Fibroblast of the aortic adventitia (primary cell): Measurements from ENCODE around the gene ELAVL2. TPM values are rescaled to one million over a fixed set of nuclear protein-coding genes. Genes with fewer than 3 reads are reported as not detected.

Experiments used
- DNase-seq: peaks from one replicate; pipeline ENCODE4 v3.0.0-alpha.2; 2010; ENCODE audit warnings: low read depth
- H3K4me3 ChIP-seq: 2 replicates; pipeline ENCODE4 v1.5.1; 2011; ENCODE audit warnings: low read depth, mild to moderate bottlenecking, control low read depth, low read length, moderate library complexity
- total RNA-seq: library from RNA; depleted of rRNA; stranded (reverse); fragments of >200 nt; gene quantifications from 2 replicates; pipeline ENCODE4 v1.2.3, GENCODE V29; 2012; ENCODE audit warnings: low replicate concordance
- TF ChIP-seq, protein P1 (sequence below): IDR thresholded peaks from 2 replicates; pipeline ENCODE4 v1.5.1; 2011; ENCODE audit warnings: mild to moderate bottlenecking, low read length, control low read depth, inconsistent platforms; ENCODE audit not compliant: insufficient read depth

ELAVL2 gene
- total RNA-seq, 1 donor: 0.81 TPM

- TF ChIP-seq, protein P1, sequence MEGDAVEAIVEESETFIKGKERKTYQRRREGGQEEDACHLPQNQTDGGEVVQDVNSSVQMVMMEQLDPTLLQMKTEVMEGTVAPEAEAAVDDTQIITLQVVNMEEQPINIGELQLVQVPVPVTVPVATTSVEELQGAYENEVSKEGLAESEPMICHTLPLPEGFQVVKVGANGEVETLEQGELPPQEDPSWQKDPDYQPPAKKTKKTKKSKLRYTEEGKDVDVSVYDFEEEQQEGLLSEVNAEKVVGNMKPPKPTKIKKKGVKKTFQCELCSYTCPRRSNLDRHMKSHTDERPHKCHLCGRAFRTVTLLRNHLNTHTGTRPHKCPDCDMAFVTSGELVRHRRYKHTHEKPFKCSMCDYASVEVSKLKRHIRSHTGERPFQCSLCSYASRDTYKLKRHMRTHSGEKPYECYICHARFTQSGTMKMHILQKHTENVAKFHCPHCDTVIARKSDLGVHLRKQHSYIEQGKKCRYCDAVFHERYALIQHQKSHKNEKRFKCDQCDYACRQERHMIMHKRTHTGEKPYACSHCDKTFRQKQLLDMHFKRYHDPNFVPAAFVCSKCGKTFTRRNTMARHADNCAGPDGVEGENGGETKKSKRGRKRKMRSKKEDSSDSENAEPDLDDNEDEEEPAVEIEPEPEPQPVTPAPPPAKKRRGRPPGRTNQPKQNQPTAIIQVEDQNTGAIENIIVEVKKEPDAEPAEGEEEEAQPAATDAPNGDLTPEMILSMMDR: no peak
- H3K4me3 ChIP-seq: no peak overlapping the region
- DNase-seq: no peak
Observed at GRCh38 chr9:23801523-23801922, 24.5 kb downstream of the ELAVL2 start.

DNA sequence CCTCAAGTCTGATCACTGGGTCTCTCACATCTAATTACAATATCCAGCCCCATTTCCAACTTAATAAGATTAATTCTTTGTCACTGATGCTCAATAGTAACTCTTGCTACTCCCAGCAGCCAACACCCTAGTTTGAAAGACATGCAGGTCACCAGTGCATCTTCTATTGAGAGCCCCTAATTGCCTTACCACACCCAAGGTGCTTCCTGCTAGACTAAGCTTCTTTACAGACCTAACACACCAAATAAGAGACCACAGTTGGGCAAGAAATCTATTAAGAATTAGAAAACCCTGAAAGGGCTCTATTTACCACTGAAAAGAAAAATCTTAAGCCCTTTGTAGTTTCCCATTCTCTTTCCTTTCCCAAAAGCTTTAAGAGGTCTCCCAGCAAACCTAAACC is 26.5 kb downstream of the ELAVL2 start:
- DNase-seq: no peak
- TF ChIP-seq, protein P1: no peak

GRCh38 chr9:23798325-23798724 is 27.7 kb downstream of the ELAVL2 start:
- H3K4me3 ChIP-seq: no peak overlapping the region
- TF ChIP-seq, protein P1: no peak
- DNase-seq: no peak

More for the DNA sequence above, 26.5 kb downstream of the ELAVL2 start:
- H3K4me3 ChIP-seq: no peak overlapping the region

DNA sequence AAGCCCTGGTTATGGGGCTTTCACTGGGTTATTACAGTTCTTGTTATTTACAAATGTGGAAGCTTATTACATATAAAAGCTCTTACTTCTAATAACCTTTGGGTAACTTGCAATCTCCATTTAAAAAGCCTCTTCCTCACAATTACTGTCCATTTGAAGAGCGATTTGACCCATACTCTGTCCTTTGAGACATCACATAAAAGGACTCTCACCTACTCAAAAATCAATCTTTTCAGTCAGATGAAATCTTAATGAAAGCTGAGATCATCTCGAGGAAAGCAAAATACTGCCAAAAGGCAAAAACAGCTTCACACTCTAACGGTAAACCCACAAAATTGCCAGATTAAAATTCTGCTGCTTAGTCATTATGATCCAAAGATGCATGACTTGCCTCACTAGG is 29.8 kb downstream of the ELAVL2 start:
- H3K4me3 ChIP-seq: no peak overlapping the region
- TF ChIP-seq, protein P1: no peak
- no peak for DNase-seq

DNA sequence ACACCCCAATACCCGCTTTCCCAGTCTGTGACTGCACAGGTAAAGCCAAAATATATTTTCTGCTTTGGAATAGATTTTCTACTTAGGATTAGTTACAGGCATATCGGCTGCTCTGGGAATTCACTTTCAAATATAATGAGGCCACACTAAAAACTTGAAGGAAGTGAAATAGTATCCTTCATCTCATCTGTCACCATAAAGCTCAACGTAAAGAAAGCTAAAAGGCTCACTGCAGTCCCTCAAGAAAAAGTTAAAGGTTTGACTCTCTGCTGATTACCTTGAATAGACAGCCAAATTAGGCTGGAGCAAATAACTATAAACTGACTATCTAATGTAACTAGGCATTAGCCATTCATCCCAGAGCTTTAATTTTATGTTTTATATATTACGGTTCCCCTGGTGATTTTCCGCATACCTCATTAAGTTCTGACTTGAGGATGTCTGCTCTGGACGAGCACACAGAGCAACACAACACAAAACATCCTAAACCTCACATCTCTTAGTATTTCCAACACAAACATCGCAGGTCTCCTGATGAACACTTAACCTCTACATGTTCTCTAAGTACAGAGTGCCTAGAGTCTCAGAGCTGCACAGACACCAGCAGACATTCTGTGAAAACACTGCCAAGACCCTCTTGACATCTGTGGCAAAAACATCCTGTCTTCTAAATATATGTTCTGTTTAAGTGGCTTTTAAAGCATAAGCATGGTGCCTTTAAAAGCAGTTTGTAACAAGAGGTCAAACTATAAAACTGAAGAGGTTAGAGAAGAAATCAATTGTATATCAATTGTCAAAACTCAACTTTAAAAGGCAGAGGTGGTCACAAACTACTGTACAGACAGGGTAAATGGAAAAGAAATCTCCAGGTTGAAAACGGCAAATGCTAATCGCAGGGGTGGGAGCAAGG is 35.4 kb downstream of the ELAVL2 start:
- no peak for DNase-seq
- TF ChIP-seq, protein P1: no peak
- H3K4me3 ChIP-seq: no peak overlapping the region

DNA sequence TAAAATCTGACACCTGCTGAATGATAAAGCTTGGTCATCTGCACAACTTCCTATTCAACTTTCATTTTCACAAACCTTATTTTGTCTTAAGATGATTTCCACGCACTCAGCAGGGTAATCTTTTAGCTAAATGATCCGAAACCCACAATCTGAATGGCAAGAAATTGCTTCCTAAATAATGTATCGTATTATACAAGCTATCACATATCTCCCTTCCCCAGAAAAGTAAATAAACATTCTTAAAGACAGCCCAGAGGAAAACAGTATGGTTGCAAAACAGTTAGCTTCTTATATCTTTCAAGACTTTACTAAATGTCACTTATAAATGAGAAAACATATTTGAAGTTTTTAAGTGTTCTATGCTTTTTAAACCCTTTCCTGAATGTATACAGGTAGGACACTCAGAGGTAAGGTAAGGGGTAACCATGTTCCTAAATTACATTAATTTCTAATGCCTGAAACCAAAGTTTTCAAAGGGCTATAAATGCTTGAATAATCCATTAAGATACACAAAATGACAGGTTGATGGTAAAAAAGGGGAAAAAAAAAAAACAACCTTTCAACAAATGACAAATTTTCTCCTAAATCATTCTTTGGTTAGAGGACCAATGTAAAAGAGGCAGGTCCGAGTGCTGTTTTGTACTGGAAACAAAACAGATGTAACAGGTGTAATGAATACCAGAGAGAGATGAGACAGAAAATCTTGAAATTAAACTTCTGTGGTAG is 36.3 kb downstream of the ELAVL2 start:
- TF ChIP-seq, protein P1: no peak
- no peak for DNase-seq
- H3K4me3 ChIP-seq: no peak overlapping the region
